Hepatocyte (in vitro differentiated cells): ENCODE data around the gene C15orf61. TPM values are rescaled to one million over a fixed set of nuclear protein-coding genes. Genes with fewer than 3 reads are reported as not detected.
A peak's percentile ranks its signal among the peaks of the same experiment; 100 is the strongest.

Experiments
- DNase-seq: peaks from one replicate; pipeline ENCODE4 v3.0.0-alpha.2; 2016; ENCODE audit warnings: low spot score
- H2AFZ ChIP-seq: fragments of 200-600 bp; sonication (generic); 2 replicates; pipeline ENCODE4 v1.6.0; 2016; ENCODE audit warnings: antibody characterized with exemption, mild to moderate bottlenecking
- H3K27ac ChIP-seq: fragments of 200-600 bp; sonication (generic); 2 replicates; pipeline ENCODE4 v1.5.1; 2016; ENCODE audit warnings: mild to moderate bottlenecking
- H3K27me3 ChIP-seq: fragments of 200-600 bp; sonication (generic); 2 replicates; pipeline ENCODE4 v1.6.1; 2016
- H3K36me3 ChIP-seq: fragments of 200-600 bp; sonication (generic); replicated peaks from 2 replicates; pipeline ENCODE4 v1.5.1; 2016; ENCODE audit warnings: low read depth; ENCODE audit not compliant: insufficient read depth
- H3K4me1 ChIP-seq: fragments of 200-600 bp; sonication (generic); 2 replicates; pipeline ENCODE4 v1.5.1; 2016; ENCODE audit warnings: mild to moderate bottlenecking, moderate library complexity; ENCODE audit not compliant: insufficient read depth
- H3K4me2 ChIP-seq: fragments of 200-600 bp; sonication (generic); 2 replicates; pipeline ENCODE4 v1.6.0; 2016
- H3K4me3 ChIP-seq: fragments of 200-600 bp; sonication (generic); 2 replicates; pipeline ENCODE4 v1.5.1; 2016; ENCODE audit warnings: mild to moderate bottlenecking
- H3K79me2 ChIP-seq: fragments of 200-600 bp; sonication (generic); 2 replicates; pipeline ENCODE4 v1.6.0; 2017; ENCODE audit warnings: mild to moderate bottlenecking
- H3K9me2 ChIP-seq: fragments of 200-600 bp; sonication (generic); replicated peaks from 2 replicates; pipeline ENCODE4 v1.6.0; 2017; ENCODE audit warnings: mild to moderate bottlenecking; ENCODE audit not compliant: insufficient read depth
- H3K9me3 ChIP-seq: fragments of 200-600 bp; sonication (generic); 2 replicates; pipeline ENCODE4 v1.5.1; 2016; ENCODE audit warnings: low read depth, mild to moderate bottlenecking
- H4K20me1 ChIP-seq: fragments of 200-600 bp; sonication (generic); 2 replicates; pipeline ENCODE4 v1.6.0; 2016; ENCODE audit warnings: mild to moderate bottlenecking; ENCODE audit not compliant: insufficient read depth, poor library complexity, severe bottlenecking
- CTCF ChIP-seq: fragments of 200-600 bp; sonication (generic); IDR thresholded peaks from 2 replicates; pipeline ENCODE4 v1.5.1; 2016; ENCODE audit warnings: antibody characterized with exemption, mild to moderate bottlenecking; ENCODE audit not compliant: poor library complexity
- EZH2 ChIP-seq: fragments of 200-600 bp; sonication (generic); IDR thresholded peaks from 2 replicates; pipeline ENCODE4 v1.6.1; 2016; ENCODE audit warnings: antibody characterized with exemption, mild to moderate bottlenecking, borderline replicate concordance
- EZH2phosphoT487 ChIP-seq: fragments of 200-600 bp; sonication (generic); IDR thresholded peaks from one replicate; pipeline ENCODE4 v1.6.1; 2018; ENCODE audit warnings: antibody characterized with exemption, mild to moderate bottlenecking, low read depth, moderate library complexity; ENCODE audit not compliant: unreplicated experiment, severe bottlenecking
- WGBS: methylation state at CpG from one replicate; pipeline ENCODE4 v1.1.6; 2016; ENCODE audit warnings: low lambda C conversion rate; ENCODE audit errors: missing lambda C conversion rate; 5-methylcytosine and 5-hydroxymethylcytosine counted together
- polyA plus RNA-seq: library from polyadenylated mRNA; unstranded; fragments of >200 nt; fragmentation: Nextera tagmentation; extraction: Ambion mirVana; gene quantifications from 2 replicates; pipeline ENCODE4 v1.2.1, GENCODE V29; 2016
- total RNA-seq: library from RNA; depleted of rRNA; stranded (reverse); fragments of >200 nt; gene quantifications from 2 replicates; pipeline ENCODE4 v1.2.3, GENCODE V29; 2014

C15orf61 gene
- total and polyA plus RNA-seq, 2 experiments from 2014 or later, result 7.6 to 8.4 TPM

GRCh38 chr15:67549736-67550135 is 28.8 kb downstream of the C15orf61 start:
- Histone ChIP-seq H3K79me2 (peaks cover 8% of the 10 kb centered on the region), H3K4me1 (peaks cover 18% of the 10 kb centered on the region), H3K27me3 (no peaks in the 10 kb centered on the region), H3K4me2 (peak overlapping the region; percentile 38), H3K36me3 (no peaks in the 10 kb centered on the region), H2AFZ (no peak overlapping the region), H3K9me3 (no peaks in the 10 kb centered on the region), H3K9me2 (no peaks in the 10 kb centered on the region), H3K4me3 (no peak overlapping the region), H4K20me1 (no peaks in the 10 kb centered on the region), H3K27ac (peak overlapping the region; percentile 46)
- TF ChIP-seq EZH2phosphoT487, result no peak
- TF ChIP-seq EZH2, result no peak
- TF ChIP-seq CTCF, result no peak
- DNase-seq, result no peak
- WGBS, result 46% methylated on average over 3 of the region's 3 CpGs

- H2AFZ ChIP-seq, result no peak overlapping the region
- no peaks in the 10 kb centered on the region for H3K36me3 ChIP-seq
- H3K27me3 ChIP-seq, result no peaks in the 10 kb centered on the region
- TF ChIP-seq EZH2, result no peak
- TF ChIP-seq EZH2phosphoT487, result no peak
- no peak for TF ChIP-seq CTCF
- H4K20me1 ChIP-seq, result no peaks in the 10 kb centered on the region
- H3K4me1 ChIP-seq, result peaks cover 18% of the 10 kb centered on the region
- H3K4me2 ChIP-seq, result no peak overlapping the region
- no peak for DNase-seq
- no peaks in the 10 kb centered on the region for H3K9me3 ChIP-seq
- H3K27ac ChIP-seq, result peak overlapping the region; percentile 20
- no peak overlapping the region for H3K4me3 ChIP-seq
- no peaks in the 10 kb centered on the region for H3K9me2 ChIP-seq
- peaks cover 8% of the 10 kb centered on the region for H3K79me2 ChIP-seq
- 94% methylated on average over 4 of the region's 4 CpGs for WGBS
These were observed 29.6 kb downstream of the C15orf61 start for GRCh38 chr15:67550522-67550921.

GRCh38 chr15:67551207-67551743 is 30.3 kb downstream of the C15orf61 start:
- no peak for DNase-seq
- TF ChIP-seq EZH2phosphoT487 (no peak), CTCF (no peak), EZH2 (no peak)
- Histone ChIP-seq H3K79me2 (peaks cover 8% of the 10 kb centered on the region), H3K27me3 (no peaks in the 10 kb centered on the region), H2AFZ (no peak overlapping the region), H3K4me2 (no peak overlapping the region), H3K9me2 (no peaks in the 10 kb centered on the region), H3K27ac (no peak overlapping the region), H3K4me3 (no peak overlapping the region), H4K20me1 (no peaks in the 10 kb centered on the region), H3K9me3 (no peaks in the 10 kb centered on the region), H3K36me3 (no peaks in the 10 kb centered on the region), H3K4me1 (peaks cover 18% of the 10 kb centered on the region)
- 95% methylated on average over 1 of the region's 1 CpG for WGBS
